ENCODE measurements around the gene SREK1IP1.
A peak's percentile ranks its signal among the peaks of the same experiment; 100 is the strongest.
"Not testable (repeated sequence)": the region's sequence is repeated elsewhere in the genome, so short reads cannot be mapped to it uniquely, and the experiment has no call there.

Gene SREK1IP1

DNA sequence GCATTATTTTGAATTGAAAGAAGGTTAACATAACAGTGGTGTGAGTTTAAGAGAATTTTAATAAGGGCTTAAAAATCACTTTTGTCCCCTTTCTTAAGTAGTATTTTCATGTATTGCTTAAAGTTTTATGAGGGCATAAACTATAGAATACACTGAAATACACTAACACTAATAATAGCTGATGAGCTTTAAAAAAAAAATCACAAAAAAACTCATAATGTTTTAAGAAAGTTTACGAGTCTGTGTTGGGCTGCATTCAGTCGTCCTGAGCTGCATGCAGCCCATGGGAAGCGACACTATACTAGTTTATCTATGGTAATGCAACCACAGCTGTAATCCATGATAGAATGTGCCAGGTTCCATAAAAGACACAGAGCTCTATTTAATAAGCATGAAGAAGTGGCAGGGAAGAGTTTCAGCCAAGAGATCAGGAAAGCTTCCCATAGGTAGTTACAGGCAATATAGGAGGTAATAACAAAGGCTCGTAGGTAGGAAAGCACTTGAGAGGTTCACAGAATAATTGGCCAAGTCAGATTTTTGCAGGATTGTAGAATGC, 4.5 kb downstream of the SREK1IP1 start:
- DNase-seq: no peak

DNA sequence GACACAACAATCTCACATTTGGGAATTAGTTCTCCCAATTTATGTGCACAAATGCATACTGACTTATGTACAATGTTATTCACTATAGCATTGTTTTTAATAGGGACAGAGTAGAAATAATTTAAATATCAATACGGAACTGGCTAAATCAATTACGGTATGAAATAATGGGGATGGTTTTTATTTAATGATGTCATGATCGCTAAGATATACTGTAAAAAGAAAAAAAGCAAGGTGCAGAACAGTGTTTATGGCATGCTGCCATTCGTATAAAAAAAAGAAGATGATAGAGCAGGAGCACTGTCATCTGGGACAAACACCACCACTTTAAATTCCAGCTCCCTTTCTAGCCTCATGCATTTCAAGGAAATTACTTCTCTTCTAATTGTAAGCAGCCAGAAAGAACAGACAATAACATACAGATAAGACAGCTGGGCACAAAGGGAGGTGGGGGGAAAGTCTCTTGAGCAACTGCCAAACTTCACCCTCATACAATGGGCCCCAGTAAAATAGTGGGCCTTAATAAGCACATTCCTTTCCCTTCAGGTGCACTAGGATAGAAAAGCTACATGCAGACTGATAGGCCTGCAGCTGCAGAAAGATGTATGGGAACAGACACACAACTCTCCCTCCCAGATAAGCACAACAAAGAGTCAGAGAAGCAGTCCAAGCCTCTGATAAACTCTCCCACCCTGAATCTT, 8.4 kb downstream of the SREK1IP1 start:
- no peak for DNase-seq

DNA sequence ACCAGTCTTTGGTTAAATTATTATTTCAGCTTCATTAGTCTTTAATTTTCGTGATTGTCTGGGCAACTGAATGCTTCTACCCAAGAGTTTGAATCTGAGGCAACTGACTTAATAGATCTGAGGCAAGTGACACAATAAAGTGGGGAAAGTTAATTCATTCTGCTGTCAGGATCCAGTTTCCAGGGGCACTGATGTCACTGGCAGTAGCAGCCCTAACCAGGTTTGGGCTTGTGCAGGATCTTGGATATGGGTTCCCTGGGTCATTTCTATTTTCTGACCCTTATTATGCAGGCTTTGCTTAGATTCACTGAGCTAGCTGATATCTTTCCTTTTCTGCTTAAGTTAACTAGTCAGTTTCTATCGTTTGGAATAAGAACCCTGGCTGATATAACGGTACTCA, 9.6 kb downstream of the SREK1IP1 start:
- DNase-seq: no peak

DNA sequence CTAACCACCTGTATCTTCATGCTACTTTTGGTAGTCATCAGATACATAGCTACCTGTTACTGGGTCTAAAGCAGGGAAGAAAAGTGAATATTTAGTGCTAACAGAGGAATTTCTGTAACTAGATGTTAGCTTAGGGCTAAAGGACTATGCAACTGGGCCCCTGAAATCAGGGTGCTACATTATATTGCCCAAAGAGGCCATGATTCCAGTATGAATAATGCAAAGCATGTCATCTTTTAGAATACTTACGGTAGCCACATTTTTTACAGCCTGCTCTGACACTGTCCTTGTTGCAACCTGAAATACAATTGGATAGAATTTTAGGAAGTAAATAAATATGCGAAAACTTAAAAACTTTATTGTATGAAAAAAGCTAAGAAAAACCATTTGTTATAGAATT, 14.4 kb downstream of the SREK1IP1 start:
- DNase-seq: no peak

DNA sequence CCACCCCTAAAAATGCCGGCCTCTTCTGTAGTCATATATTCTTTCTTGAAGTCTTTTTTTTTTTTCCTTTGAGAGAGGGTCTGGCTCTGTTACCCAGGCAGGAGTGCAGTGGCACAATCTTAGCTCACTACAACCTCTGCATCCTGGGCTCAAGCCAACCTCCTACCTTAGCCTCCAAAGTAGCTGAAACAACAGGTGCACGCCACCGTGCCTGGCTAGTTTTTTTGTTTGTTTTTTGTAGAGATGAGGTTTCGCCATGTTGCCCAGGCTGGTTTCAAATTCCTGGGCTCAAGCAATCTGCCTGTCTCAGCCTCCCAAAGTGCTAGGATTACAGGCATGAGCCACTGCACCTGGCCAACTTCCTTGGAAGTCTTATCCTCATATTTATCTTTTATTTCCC, 19.1 kb downstream of the SREK1IP1 start:
- DNase-seq: no peak

DNA sequence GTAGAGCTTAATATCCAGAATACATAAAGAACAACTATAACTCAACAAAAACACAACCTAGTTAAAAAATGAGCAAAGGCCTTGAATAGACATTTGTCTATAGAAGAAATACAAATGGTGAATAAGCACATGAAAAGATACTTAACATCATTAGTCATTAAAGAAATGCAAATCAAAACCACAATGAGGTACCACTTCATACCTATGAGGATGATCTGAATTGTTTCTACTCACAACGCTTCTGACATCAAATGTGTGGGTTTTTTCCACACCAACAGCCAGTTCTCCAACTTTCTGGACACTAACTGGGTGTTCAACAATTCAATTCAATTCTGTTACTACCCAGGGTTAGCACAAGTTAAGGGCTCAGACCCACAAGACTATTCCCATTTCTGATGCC, 22.0 kb downstream of the SREK1IP1 start:
- no peak for DNase-seq

DNA sequence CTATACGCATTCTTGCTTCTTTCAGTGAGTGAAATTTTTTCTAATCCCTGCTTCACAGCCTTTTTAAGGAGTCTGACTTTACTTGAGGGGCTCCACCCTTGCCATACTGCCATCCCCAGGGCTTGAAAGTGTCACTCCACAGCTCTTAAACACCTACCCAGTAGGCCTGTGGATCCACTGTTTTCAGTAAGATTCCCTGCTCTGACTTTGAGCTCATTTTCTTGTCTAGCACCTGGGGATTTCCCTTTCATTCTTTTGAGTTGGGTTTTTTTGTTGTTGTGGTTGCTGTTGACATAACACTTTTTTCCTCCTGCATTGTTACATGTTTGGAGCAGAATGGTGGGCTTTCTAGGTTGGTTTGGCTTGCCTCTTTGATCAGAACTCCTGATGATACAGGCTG, 23.6 kb downstream of the SREK1IP1 start:
- no peak for DNase-seq

DNA sequence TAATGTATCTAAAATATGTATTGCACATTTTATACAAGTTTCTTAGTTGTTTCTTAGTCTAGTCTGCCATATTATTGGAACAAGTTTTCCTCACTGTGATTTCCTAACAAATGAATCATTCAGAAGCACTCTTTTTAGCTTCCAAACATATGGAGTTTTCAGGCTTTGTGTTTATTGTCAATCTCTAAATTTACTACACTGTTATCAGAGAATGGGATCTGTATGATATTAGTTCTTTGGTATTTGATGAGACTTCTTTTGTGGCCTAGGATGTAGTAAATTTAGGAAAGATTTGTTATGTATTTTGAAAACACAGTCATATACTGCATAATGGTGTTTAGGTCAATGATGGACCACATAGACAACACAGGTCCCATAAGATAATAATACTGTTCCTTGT, 25.7 kb downstream of the SREK1IP1 start:
- DNase-seq: no peak

DNA sequence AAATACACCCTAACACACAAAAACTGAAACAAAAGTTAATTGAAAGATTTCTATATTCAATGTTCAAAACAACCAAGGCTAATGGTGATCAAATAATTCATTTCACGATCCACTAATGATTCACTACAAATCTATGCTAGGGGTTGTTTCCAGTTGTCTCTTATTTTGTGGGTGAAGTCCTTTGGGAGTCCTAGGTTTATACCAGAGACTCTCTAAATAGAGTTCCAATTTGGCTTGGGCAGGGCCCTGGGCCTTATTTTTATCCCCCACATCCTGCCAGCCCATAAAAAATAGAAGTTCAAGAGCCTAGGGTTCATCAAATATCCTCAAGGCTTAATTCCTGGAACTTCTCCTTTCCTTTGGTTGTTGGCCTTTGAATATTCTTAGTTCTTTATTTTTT, 26.1 kb downstream of the SREK1IP1 start:
- DNase-seq: no peak

DNA sequence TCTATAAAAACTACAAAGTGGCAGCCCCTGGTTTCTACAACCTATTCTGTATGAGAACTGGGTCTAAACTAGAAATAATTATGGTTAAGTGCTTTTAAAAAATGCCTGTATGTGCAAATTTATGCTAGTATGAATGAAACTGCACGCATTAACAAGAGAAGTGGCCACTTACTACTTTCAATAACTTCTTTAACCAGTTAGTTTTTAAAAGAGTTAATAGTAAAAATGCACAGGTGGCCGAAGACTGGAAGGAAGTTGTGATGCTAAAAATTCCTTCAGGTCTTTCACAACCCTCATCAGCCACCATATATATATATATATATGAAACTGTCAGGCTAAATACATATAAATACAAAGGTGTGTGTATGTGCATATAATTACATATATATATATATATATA, 41.3 kb downstream of the SREK1IP1 start:
- DNase-seq: no peak

DNA sequence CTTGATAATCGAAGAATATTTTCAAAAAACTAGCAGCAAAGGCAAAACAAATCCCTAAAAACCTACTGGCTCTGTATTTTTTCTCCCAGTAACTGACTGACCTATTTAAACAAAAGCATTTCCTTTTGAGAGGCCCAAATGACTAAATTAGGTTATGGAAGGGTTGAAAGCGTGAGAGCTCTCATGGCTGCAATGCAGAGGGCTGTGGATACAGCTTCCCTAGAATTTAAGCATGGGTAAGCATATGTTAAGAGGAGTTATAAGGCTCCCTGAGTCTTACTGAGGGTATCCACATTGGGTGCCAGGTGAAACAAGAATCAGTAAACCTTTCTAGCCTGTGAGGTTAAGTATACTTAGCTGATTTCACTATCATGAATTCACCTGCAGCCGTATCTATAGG, 45.9 kb downstream of the SREK1IP1 start:
- DNase-seq: no peak

DNA sequence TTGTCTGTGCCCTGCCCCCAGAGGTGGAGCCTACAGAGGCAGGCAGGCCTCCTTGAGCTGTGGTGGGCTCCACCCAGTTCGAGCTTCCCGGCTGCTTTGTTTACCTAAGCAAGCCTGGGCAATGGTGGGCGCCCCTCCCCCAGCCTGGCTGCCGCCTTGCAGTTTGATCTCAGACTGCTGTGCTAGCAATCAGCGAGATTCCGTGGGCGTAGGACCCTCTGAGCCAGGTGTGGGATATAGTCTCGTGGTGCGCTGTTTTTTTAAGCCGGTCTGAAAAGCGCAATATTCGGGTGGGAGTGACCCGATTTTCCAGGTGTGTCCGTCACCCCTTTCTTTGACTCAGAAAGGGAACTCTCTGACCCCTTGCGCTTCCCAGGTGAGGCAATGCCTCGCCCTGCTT, 54.0 kb downstream of the SREK1IP1 start:
- not testable (repeated sequence) for DNase-seq

DNA sequence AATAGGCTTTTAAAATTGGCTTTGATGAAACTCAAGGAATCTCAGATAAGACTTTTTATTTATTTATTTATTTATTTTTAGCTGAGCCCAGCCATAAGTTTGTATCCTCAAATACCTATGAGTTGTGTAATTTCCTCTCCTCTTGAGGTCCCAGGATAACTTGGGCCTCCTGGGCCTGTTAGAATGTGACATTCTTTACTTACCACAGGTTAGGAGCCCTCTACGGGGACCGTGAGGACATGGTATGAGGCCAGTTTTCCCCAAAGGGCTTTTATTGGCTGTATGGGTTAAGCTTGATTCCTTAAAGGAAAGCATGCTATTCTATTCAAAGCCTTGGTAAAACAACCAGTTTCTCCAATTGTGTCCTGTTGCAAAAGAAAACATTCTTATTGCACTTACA, 61.3 kb downstream of the SREK1IP1 start:
- no peak for DNase-seq

DNA sequence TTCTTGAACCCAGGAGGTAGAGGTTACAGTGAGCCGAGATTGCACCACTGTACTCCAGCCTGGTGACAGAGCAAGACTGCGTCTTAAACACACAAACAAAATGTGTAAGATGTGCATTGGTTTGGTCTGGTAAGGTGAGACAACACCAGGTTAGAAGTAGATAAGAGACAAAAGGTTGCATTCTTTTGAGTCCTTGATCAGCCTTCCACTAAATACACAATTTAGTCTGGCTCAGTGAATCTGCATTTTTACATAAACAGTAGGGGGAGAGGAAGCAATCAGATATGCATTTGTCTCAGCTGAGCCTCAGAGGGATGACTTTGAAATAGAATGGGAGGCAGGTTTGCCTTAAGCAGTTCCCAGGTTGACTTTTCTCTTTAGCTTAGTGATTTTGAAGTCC, 62.4 kb downstream of the SREK1IP1 start:
- DNase-seq: not testable (repeated sequence)

DNA sequence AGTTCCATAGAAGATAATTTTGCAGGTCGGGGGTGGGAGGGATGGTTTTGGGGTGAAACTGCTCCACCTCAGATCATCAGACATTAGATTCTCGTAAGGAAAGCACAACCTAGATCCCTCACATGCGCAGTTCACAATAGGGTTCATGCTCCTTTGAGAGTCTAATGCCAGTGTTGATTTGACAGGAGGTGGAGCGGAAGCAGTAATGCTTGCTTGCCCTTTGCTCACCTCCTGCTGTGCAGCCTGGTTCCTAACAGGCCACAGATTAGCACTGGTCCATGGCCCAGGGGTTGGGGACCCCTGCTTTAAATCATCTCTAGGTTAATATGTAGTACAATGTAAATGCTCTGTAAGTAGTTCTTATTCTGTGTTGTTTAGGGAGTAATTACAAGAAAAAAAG, 67.7 kb downstream of the SREK1IP1 start:
- DNase-seq: no peak

DNA sequence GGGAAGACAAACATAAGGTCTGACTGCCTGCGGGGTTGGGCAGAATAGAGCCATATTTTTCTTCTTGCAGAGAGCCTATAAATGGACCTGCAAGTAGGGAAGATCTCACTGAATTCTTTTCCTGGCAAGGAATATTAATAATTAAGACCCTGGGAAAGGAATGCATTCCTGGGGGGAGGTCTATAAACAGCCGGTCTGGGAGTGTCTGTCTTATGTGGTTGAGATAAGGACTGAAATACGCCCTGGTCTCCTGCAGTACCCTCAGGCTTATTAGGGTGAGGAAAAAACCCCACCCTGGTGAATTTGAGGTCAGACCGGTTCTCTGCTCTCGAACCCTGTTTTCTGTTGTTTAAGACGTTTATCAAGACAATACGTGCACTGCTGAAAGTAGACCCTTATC, 72.1 kb downstream of the SREK1IP1 start:
- not testable (repeated sequence) for DNase-seq

DNA sequence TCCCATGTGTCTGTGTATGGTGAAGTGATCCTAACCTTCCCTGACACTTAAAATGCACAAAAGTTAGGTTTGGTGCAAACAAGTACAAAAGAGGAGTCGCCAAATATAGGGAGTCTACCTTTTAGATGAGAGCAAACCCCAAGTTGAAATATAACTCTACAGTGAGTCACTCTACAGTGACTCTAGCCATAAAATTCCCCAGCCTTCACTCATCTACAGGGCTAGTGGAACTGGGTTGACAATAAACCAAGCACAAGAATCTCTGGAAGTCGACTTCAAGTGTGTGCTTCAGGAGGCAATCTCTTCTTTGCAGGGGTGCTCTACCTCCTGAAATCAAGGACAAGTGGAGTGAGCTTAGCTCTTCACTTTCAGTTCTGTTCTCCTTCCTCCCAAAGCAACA, 74.9 kb downstream of the SREK1IP1 start:
- no peak for DNase-seq

DNA sequence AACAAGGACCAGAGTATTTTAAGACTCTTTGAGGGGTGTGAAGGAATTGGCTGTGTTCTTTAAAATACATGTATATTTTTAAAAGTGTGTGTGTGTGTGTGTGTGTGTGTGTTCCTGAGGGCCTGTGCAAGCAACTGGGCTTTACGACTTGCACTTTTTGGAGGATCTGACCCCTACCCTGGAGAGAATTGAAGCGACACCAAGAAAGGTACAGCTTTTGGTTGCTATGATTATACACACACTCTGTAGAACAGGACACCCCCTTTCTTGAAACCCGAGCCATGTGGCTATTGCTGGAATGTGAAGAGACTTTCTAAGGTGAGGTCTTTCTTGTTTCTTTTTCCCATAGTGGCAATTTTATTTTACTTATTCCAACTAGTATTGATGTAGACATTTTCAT, 77.2 kb downstream of the SREK1IP1 start:
- DNase-seq: no peak

DNA sequence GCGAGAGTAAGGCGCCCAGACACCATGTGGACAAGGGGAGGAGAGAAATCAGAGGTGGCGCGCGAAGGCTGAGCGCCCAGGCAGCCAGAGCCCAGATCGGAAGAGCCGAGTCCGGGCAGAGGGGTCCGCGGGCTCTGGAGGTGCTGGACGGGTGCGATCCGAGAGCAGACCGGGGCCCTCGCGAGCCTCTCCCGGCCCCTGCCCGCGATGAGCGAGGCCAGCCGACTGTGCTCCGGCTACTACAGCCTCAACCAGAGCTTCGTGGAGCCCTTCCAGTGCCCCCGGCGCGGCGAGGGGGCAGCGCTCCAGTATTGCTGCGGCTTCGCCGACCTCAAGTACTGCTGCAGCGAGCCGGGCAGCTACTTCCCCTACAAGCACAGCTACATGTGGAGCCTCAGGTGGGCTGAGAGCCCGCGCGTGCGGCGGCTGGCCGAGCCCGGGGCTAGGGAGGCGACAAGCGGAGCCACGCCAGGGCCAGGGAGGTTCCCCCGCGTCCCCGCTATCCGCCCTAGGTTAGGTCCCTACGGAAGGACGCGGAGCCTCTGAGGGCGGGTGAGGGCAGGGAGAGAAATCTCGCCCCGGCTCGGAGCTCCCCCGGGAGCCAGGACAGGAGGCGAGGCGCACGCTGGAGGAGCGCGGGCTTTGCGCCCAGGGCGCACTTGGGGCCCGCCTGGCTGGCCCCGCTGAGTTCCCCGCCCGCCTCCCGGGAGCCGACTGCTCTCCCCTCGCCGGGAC, 77.9 kb downstream of the SREK1IP1 start, which contains the start of gene SHISAL2B:
Gene SHISAL2B, plus strand, starts transcription at position 87 of the 735 bp plus-strand sequence. Its CDS starts 121 bp downstream, at position 208.
- DNase-seq: peak; percentile 44

DNA sequence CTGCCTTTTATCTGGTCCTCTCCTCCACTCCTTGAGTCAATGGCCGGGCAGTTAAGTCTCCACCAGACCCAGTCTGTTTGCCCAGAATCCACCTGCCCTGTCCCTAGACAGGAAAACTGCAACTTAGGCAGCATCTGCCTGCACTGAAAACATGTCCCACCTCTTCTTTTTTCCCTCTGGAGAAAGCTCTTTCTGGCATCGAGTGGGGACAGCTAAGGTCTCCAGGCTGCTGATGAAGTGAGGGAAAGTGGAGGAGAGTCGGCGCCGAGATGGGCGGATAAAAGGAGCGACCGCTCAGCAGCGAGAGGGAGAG, 78.4 kb downstream of the SREK1IP1 start:
- DNase-seq: no peak

DNA sequence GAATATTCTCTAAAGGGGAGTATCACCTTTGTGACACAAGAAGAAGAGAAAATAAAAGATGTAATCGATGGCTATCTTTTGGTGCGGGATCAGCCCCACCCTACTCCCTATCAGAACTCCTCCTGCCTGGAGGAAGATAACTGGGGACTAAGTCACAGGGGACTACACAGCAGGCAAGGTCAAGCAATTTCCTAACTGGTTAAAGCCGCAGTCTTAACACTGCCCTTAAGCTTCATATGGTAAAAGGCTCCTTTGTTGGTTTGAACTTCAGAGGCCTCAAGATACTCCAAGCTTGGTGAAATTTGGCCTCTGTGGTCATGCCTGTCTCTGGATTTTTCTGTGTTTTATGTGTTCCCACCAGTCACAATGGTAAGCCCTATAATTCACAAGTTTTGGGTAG, 79.5 kb downstream of the SREK1IP1 start:
- no peak for DNase-seq

DNA sequence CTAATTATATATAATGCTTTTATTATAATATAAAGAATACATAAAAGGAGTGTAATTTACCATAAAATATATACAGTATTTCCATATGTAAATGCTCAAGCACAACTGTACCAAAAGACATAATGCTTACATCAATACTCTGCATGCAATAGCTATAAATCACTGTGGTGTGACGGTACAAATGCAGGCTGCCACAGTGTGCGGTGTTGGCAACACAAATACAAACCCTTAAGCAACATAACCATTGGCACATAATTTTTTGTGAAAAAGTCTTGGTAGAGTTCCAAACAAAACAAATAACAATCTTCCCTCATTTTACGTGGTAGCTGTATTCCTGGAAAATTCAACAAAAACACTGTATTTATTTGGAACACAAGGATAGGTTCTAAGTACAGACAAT, 80.1 kb downstream of the SREK1IP1 start:
- no peak for DNase-seq

DNA sequence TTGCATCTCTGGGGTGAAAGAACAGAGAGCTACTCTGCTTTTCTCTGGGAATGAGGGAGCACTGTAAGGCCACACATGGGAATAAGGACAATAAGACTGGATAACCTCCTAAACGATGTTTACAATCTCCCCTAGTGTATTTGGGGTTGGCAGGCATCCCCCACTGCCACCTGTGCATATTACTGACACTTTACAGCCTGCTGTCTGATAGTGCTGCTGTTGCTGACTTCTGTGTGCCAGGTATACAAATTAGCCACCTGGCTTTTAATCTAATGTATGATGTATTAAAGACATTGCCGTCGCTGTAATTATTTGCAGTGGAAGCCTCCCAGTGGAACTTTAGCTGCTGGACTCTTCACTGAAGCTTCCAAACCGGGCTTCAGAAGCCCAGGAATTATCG, 82.6 kb downstream of the SREK1IP1 start:
- DNase-seq: no peak

DNA sequence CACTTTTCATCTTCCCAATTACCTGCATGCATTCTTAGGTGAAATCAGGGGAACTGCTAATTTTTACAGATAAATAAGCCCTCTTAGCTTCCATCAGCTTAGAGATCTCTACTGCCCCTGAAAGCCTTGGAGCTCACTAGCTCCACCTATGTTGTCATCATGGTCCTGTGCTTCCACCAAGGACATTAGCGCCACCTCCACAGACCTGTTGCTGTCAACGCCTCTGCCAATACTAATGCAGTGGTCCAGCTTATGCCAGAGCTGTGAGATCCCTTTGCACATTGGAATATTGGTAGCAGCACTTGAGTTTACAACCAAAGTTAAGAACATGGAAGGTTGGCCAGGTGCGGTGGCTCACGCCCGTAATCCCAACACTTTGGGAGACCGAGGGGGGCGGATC, 85.9 kb downstream of the SREK1IP1 start:
- no peak for DNase-seq

DNA sequence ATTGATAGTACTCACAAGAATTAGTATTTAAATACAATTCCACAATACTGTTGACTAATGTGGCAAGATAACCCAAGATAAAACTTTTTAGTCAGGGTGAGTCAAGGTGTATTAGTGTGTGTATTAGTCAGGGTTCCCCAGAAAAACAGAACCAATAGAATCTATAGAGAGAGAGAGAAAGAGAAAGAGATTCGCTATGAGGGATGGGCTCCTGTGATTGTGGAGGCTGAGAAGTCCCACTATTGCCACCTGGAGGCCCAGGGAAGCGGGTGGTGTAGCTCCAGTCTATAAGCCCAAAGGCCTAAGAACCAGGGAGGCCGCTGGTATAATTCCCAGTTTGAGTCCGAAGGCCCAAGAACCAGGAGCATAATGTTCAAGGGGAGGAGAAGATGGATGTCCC, 88.2 kb downstream of the SREK1IP1 start:
- DNase-seq: no peak
